A673 (cell line): ENCODE results near the gene DPF3. TPM values are rescaled to one million over a fixed set of nuclear protein-coding genes. Genes with fewer than 3 reads are reported as not detected.

ENCODE experiments used
- BruUV-seq: library from RNA; stranded (reverse); fragments of 400-500 nt; replicated peaks from 2 replicates; lab custom pipeline; 2021; lab: Mats Ljungman, UMichigan
- CTCF ChIA-PET: fragments of 300-600 bp; sonication (Branson Sonifier 250); formaldehyde crosslinking; loops from one replicate; lab custom pipeline; 2022; ENCODE audit warnings: antibody characterized with exemption; lab: Charles Lee
- POLR2A ChIA-PET: fragments of 300-600 bp; sonication (Branson Sonifier 250); formaldehyde crosslinking; loops from one replicate; lab custom pipeline; 2022; ENCODE audit warnings: antibody characterized with exemption; ENCODE audit not compliant: low non-redundant PET; lab: Charles Lee
- DNase-seq: peaks from one replicate; pipeline ENCODE4 v3.0.0-alpha.2; 2015; ENCODE audit warnings: low spot score
- H3K27ac ChIP-seq: fragments of 200-600 bp; sonication (generic); 2 replicates; pipeline ENCODE4 v1.5.1; 2016; ENCODE audit warnings: mixed run types, low read depth, mild to moderate bottlenecking, mixed read lengths, antibody characterized with exemption, low read length; ENCODE audit not compliant: poor library complexity, severe bottlenecking
- H3K27me3 ChIP-seq: fragments of 200-600 bp; sonication (generic); replicated peaks from 2 replicates; pipeline ENCODE4 v1.6.1; 2017; ENCODE audit warnings: mixed run types, low read depth, mild to moderate bottlenecking, mixed read lengths, antibody characterized with exemption, low read length; ENCODE audit not compliant: insufficient read depth, poor library complexity
- H3K36me3 ChIP-seq: fragments of 200-600 bp; sonication (generic); 2 replicates; pipeline ENCODE4 v1.6.1; 2016; ENCODE audit warnings: mixed run types, mild to moderate bottlenecking, mixed read lengths, antibody characterized with exemption, low read length; ENCODE audit not compliant: insufficient read depth, poor library complexity, severe bottlenecking
- H3K4me1 ChIP-seq: fragments of 200-600 bp; sonication (generic); 2 replicates; pipeline ENCODE4 v1.6.1; 2017; ENCODE audit warnings: mixed run types, mild to moderate bottlenecking, mixed read lengths, antibody characterized with exemption, low read length; ENCODE audit not compliant: insufficient read depth, poor library complexity, severe bottlenecking
- H3K4me3 ChIP-seq: fragments of 200-600 bp; sonication (generic); 2 replicates; pipeline ENCODE4 v1.5.1; 2016; ENCODE audit warnings: low read depth, mixed run types, mild to moderate bottlenecking, mixed read lengths, low read length; ENCODE audit not compliant: poor library complexity, severe bottlenecking
- H3K9me3 ChIP-seq: fragments of 200-600 bp; sonication (generic); 2 replicates; pipeline ENCODE4 v1.6.1; 2016; ENCODE audit warnings: mixed run types, low read depth, mild to moderate bottlenecking, mixed read lengths, antibody characterized with exemption, low read length; ENCODE audit not compliant: poor library complexity, severe bottlenecking
- CTCF ChIP-seq: fragments of 300-800, 200-600 bp; sonication (generic); conservative IDR thresholded peaks from 2 replicates; pipeline ENCODE4 v1.5.1; 2017; ENCODE audit warnings: low read depth, mild to moderate bottlenecking, antibody characterized with exemption, low read length, moderate library complexity, mixed read lengths
- EZH2 ChIP-seq: fragments of 200-600 bp; sonication (generic); IDR thresholded peaks from 2 replicates; pipeline ENCODE4 v1.6.1; 2017; ENCODE audit warnings: borderline replicate concordance, low read depth, mild to moderate bottlenecking, mixed read lengths, antibody characterized with exemption, low read length; ENCODE audit not compliant: poor library complexity, severe bottlenecking
- intact Hi-C: fragments of 100-400 bp; cut with micrococcal nuclease; formaldehyde crosslinking; loops from one replicate; pipeline ENCODE4 v1.10.0; 2022; ENCODE audit not compliant: unreplicated experiment
- total RNA-seq: library from RNA; stranded (reverse); gene quantifications from 2 replicates; pipeline ENCODE4 v1.2.3, GENCODE V29; 2021

The DPF3 gene
- total RNA-seq, 1 experiment from 2014 or later = 15.7 TPM

DNA sequence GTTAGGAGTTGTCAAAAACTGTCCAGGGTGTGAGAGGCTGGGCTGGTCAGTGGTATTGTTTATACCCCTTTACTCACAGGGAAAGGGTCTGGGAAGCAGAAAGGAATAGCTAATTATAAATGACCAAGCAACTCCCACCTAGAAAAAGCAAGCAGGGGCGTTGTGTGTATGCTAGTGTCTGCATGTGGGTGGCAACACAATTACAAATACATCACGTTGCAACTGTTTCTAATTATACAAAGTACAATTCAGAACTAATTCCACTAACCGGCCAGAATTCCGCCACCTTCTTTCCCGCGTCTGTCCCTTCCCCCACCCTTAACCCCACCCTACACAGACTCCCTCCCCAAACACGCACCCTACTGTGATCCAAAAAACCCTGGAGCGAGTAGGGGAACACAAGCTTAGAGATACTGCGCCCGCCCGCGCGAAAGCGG is 2.2 kb downstream of the DPF3 start:
- CTCF ChIA-PET = interaction anchor here (0.7 kb wide), 1 partner anchor 570 kb away, joined by 6 read pairs; no protein-coding TSS in a partner anchor
- Histone ChIP-seq H3K4me3 (peak overlapping the region; percentile 85), H3K27me3 (no peaks in the 10 kb centered on the region), H3K9me3 (no peaks in the 10 kb centered on the region), H3K4me1 (peaks cover 42% of the 10 kb centered on the region), H3K27ac (peak overlapping the region; percentile 80), H3K36me3 (no peaks in the 10 kb centered on the region)
- POLR2A ChIA-PET = no interaction called here
- no peak for TF ChIP-seq CTCF
- TF ChIP-seq EZH2 = no peak
- BruUV-seq = TSS peak; percentile 62
- DNase-seq = peak; percentile 69
- intact Hi-C loops = no loop called here

DNA sequence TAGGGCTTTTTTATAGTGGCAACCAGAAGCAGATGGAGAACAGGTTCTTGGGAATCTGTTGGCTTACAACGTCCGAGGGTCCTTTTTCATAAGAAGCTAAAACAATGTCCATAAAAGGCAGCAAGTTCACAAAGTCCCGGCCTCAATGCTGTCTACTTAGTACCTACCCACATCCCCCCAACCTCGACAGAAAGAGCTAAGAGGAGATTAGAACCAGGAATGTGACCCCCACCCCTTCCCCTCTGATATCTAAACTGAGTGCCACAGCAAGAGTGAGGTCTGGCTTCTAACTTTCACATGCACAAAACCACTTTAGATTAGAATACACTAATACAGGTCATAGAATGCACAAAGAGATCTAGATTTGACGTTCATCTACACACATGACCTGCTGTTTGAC is 4.5 kb downstream of the DPF3 start:
- no peaks in the 10 kb centered on the region for H3K27me3 ChIP-seq
- intact Hi-C loops = no loop called here
- ChIA-PET CTCF (no interaction called here), POLR2A (no interaction called here)
- no peaks in the 10 kb centered on the region for H3K9me3 ChIP-seq
- no peaks in the 10 kb centered on the region for H3K36me3 ChIP-seq
- H3K27ac ChIP-seq = no peak overlapping the region
- DNase-seq = no peak
- peaks cover 36% of the 10 kb centered on the region for H3K4me1 ChIP-seq
- no peak overlapping the region for H3K4me3 ChIP-seq
- no peak for TF ChIP-seq EZH2
- no peak for TF ChIP-seq CTCF
- no TSS peak for BruUV-seq

GRCh38 chr14:72888636-72889201 is 5.2 kb downstream of the DPF3 start:
- POLR2A ChIA-PET = no interaction called here

More at GRCh38 chr14:72888636-72889201, 5.2 kb downstream of the DPF3 start:
- no TSS peak for BruUV-seq
- intact Hi-C loops = no loop called here
- Histone ChIP-seq H3K27ac (no peak overlapping the region), H3K9me3 (no peaks in the 10 kb centered on the region), H3K27me3 (no peaks in the 10 kb centered on the region), H3K4me3 (no peak overlapping the region), H3K4me1 (peaks cover 36% of the 10 kb centered on the region), H3K36me3 (no peaks in the 10 kb centered on the region)
- no peak for TF ChIP-seq CTCF
- TF ChIP-seq EZH2 = no peak
- DNase-seq = no peak
- CTCF ChIA-PET = no interaction called here
